GM12878 (cell line): ENCODE measurements around the gene SHROOM4. TPM values are rescaled to one million over a fixed set of nuclear protein-coding genes. Genes with fewer than 3 reads are reported as not detected.

Experiments
- ATAC-seq: fragments of 200-7000 bp; cut with Tn5 transposase; 3 replicates; pipeline ENCODE4 v1.9.1; 2020; ENCODE audit warnings: mild to moderate bottlenecking, moderate library complexity
- BruUV-seq: library from RNA; stranded (reverse); fragments of 400-500 nt; replicated peaks from 2 replicates; lab custom pipeline; 2021; lab: Mats Ljungman, UMichigan
- CTCF ChIA-PET: fragments of 300-600 bp; sonication (Branson Sonifier 250); formaldehyde crosslinking; extraction: SDS; loops from one replicate; lab custom pipeline; 2021; ENCODE audit warnings: inconsistent platforms; lab: Yijun Ruan, JAX
- POLR2A ChIA-PET: fragments of 350-600 bp; formaldehyde crosslinking; extraction: SDS; loops from one replicate; lab custom pipeline; 2021; ENCODE audit warnings: inconsistent platforms; lab: Charles Lee
- RAD21 ChIA-PET: fragments of 300-600 bp; sonication (Branson Sonifier 250); formaldehyde crosslinking; loops from one replicate; lab custom pipeline; 2023; ENCODE audit warnings: antibody characterized with exemption; ENCODE audit not compliant: unreplicated experiment; lab: Charles Lee
- SMC1A ChIA-PET: fragments of 300-600 bp; sonication (Branson Sonifier 250); formaldehyde crosslinking; loops from one replicate; lab custom pipeline; 2023; ENCODE audit not compliant: unreplicated experiment, uncharacterized antibody; lab: Charles Lee
- DNase-seq: peaks from one replicate; pipeline ENCODE4 v3.0.0-alpha.2; 2011; ENCODE audit warnings: low read depth, low spot score
- FAIRE-seq: peaks from 3 replicates; lab custom pipeline; 2011; peaks lifted over from hg19 to GRCh38; lab: Jason Lieb, UNC
- H2AFZ ChIP-seq: 2 replicates; pipeline ENCODE4 v1.6.0; 2011; ENCODE audit warnings: low read depth, low read length, control low read depth; ENCODE audit not compliant: control insufficient read depth
- H3K27ac ChIP-seq: 2 replicates; pipeline ENCODE4 v1.5.1; 2011; ENCODE audit warnings: control low read depth; ENCODE audit not compliant: control insufficient read depth, insufficient read depth
- H3K27me3 ChIP-seq, 2 experiments: replicated peaks in 1 of 2; 2 replicates each; pipeline versions ENCODE4 v1.6.0 to v1.6.1; 2011; ENCODE audit warnings: low read length in 1 of 2; ENCODE audit not compliant: control insufficient read depth in 2 of 2, insufficient read depth in 2 of 2
- H3K36me3 ChIP-seq, 2 experiments: 2 replicates each; pipeline ENCODE4 v1.5.1; 2011; ENCODE audit warnings: low read length in 1 of 2; ENCODE audit not compliant: control insufficient read depth in 2 of 2, insufficient read depth in 2 of 2
- H3K4me1 ChIP-seq: 2 replicates; pipeline ENCODE4 v1.6.1; 2011; ENCODE audit warnings: mild to moderate bottlenecking, low read length, moderate library complexity, mixed read lengths; ENCODE audit not compliant: control insufficient read depth, insufficient read depth
- H3K4me2 ChIP-seq: 2 replicates; pipeline ENCODE4 v1.6.0; 2011; ENCODE audit warnings: control low read depth; ENCODE audit not compliant: control insufficient read depth, insufficient read depth
- H3K4me3 ChIP-seq: fragments of 200-600 bp; sonication (generic); 2 replicates; pipeline ENCODE4 v1.5.1; 2016
- H3K79me2 ChIP-seq: 2 replicates; pipeline ENCODE4 v1.6.0; 2011; ENCODE audit warnings: low read length; ENCODE audit not compliant: control insufficient read depth, insufficient read depth
- H3K9ac ChIP-seq: 2 replicates; pipeline ENCODE4 v1.8.0; 2011; ENCODE audit warnings: low read length, control low read depth, mixed read lengths; ENCODE audit not compliant: control insufficient read depth, insufficient read depth
- H3K9me3 ChIP-seq: replicated peaks from 3 replicates; pipeline ENCODE4 v1.5.1; 2011; ENCODE audit warnings: mild to moderate bottlenecking, low read length; ENCODE audit not compliant: control insufficient read depth, insufficient read depth
- H4K20me1 ChIP-seq: 2 replicates; pipeline ENCODE4 v1.6.0; 2011; ENCODE audit not compliant: control insufficient read depth, insufficient read depth
- BRCA1 ChIP-seq: IDR thresholded peaks from 2 replicates; pipeline ENCODE4 v1.6.1; 2011; ENCODE audit warnings: low read depth, low read length, improper control_type of control experiment
- GATAD2B ChIP-seq: fragments of 450-650 bp; conservative IDR thresholded peaks from 2 replicates; pipeline ENCODE4 v1.6.1; 2017; ENCODE audit warnings: low read depth, mild to moderate bottlenecking, moderate library complexity
- HDAC6 ChIP-seq: fragments of 200-600 bp; sonication (generic); IDR thresholded peaks from one replicate; pipeline ENCODE4 v1.8.0; 2017; ENCODE audit warnings: antibody characterized with exemption; ENCODE audit not compliant: unreplicated experiment
- IKZF2 ChIP-seq, 2 experiments: fragments of 450-650 bp; IDR thresholded peaks; 2 replicates each; pipeline ENCODE4 v1.6.1; 2017; ENCODE audit warnings: mild to moderate bottlenecking in 2 of 2, moderate library complexity in 2 of 2
- IRF3 ChIP-seq: fragments of 450-650 bp; IDR thresholded peaks from 2 replicates; pipeline ENCODE4 v1.6.1; 2014; ENCODE audit warnings: mild to moderate bottlenecking
- KLF5 ChIP-seq: fragments of 450-650 bp; IDR thresholded peaks from 2 replicates; pipeline ENCODE4 v1.6.1; 2014; ENCODE audit warnings: mild to moderate bottlenecking; ENCODE audit not compliant: partially characterized antibody
- MAX ChIP-seq: IDR thresholded peaks from 2 replicates; pipeline ENCODE4 v1.6.1; 2012; ENCODE audit warnings: low read depth, low read length, improper control_type of control experiment
- RELA ChIP-seq: fragments of 450-650 bp; IDR thresholded peaks from 2 replicates; pipeline ENCODE4 v1.8.0; 2014; ENCODE audit warnings: borderline replicate concordance; ENCODE audit not compliant: partially characterized antibody
- RELB ChIP-seq: fragments of 450-650 bp; IDR thresholded peaks from 2 replicates; pipeline ENCODE4 v1.6.1; 2017; ENCODE audit warnings: low read depth, mild to moderate bottlenecking, moderate library complexity
- SMAD1 ChIP-seq: fragments of 450-650 bp; IDR thresholded peaks from 2 replicates; pipeline ENCODE4 v1.6.1; 2018; ENCODE audit warnings: mild to moderate bottlenecking, low read depth; ENCODE audit not compliant: partially characterized antibody
- SPI1 ChIP-seq: IDR thresholded peaks from 2 replicates; pipeline ENCODE4 v1.6.1; 2011; ENCODE audit warnings: low read depth, mild to moderate bottlenecking, low read length, moderate library complexity, borderline replicate concordance; ENCODE audit not compliant: insufficient read depth
- SUZ12 ChIP-seq: fragments of 200-600 bp; sonication (generic); IDR thresholded peaks from one replicate; pipeline ENCODE4 v1.6.1; 2018; ENCODE audit warnings: antibody characterized with exemption, mild to moderate bottlenecking; ENCODE audit not compliant: unreplicated experiment
- TCF3 ChIP-seq: IDR thresholded peaks from 2 replicates; pipeline ENCODE4 v1.6.1; 2012; ENCODE audit warnings: low read depth, mild to moderate bottlenecking, low read length, borderline replicate concordance; ENCODE audit not compliant: insufficient read depth
- ZNF384 ChIP-seq: IDR thresholded peaks from 2 replicates; pipeline ENCODE4 v1.6.1; 2012; ENCODE audit warnings: low read depth, mild to moderate bottlenecking, low read length, improper control_type of control experiment, borderline replicate concordance
- WGBS: methylation state at CpG from one replicate; pipeline ENCODE4 v1.1.6; 2016; ENCODE audit warnings: low lambda C conversion rate; ENCODE audit not compliant: insufficient replicate concordance, insufficient coverage; ENCODE audit errors: missing lambda C conversion rate; 5-methylcytosine and 5-hydroxymethylcytosine counted together
- in situ Hi-C: fragments of 300-500 bp; cut with MboI; formaldehyde crosslinking; loops from 9 replicates; pipeline ENCODE4 v1.14.3; 2018; ENCODE audit warnings: mixed read lengths
- intact Hi-C: fragments of 100-400 bp; cut with micrococcal nuclease; formaldehyde crosslinking; loops from one replicate; pipeline ENCODE4 v1.14.2; 2022; ENCODE audit not compliant: unreplicated experiment
- polyA plus RNA-seq, 11 experiments: library from polyadenylated mRNA; depleted of rRNA in 4 of 11; unstranded in 6 of 11; stranded (reverse) in 5 of 11; fragments of >200 nt; fragmentation: Nextera tagmentation in 4 of 11; fragmentation: Illumina TruSeq in 1 of 11; extraction: Ambion mirVana in 4 of 11; extraction: Trizol in 1 of 11; gene quantifications; 1 replicate in 1 of 11; 2 replicates in 10 of 11; pipeline versions ENCODE4 v1.2.1 to v1.2.3, GENCODE V29; 2011 to 2016; ENCODE audit warnings: inconsistent platforms in 2 of 11, missing spikeins in 2 of 11, low read depth in 1 of 11
- total RNA-seq, 4 experiments: library from RNA; depleted of rRNA in 3 of 4; stranded (reverse); fragments of >200 nt in 3 of 4; fragmentation: Illumina TruSeq in 1 of 4; extraction: Trizol in 1 of 4; gene quantifications; 2 replicates each; pipeline versions ENCODE4 v1.2.1 to v1.2.3, GENCODE V29; 2013 to 2021
- TF ChIP-seq, protein P1 (sequence below): fragments of 450-650 bp; IDR thresholded peaks from 2 replicates; pipeline ENCODE4 v1.6.1; 2017; ENCODE audit warnings: mild to moderate bottlenecking, moderate library complexity
- TF ChIP-seq, protein P2 (sequence below): IDR thresholded peaks from 2 replicates; pipeline ENCODE4 v1.6.1; 2011; ENCODE audit warnings: borderline replicate concordance, low read depth, mild to moderate bottlenecking, moderate library complexity, low read length; ENCODE audit not compliant: insufficient read depth, poor library complexity, severe bottlenecking

Gene SHROOM4
- total and polyA plus RNA-seq, 10 of the 15 experiments (the other 5 are each of a cell fraction or from before 2014, with no cell fraction given) = 0.01 to 0.03 TPM; not detected in 8

DNA sequence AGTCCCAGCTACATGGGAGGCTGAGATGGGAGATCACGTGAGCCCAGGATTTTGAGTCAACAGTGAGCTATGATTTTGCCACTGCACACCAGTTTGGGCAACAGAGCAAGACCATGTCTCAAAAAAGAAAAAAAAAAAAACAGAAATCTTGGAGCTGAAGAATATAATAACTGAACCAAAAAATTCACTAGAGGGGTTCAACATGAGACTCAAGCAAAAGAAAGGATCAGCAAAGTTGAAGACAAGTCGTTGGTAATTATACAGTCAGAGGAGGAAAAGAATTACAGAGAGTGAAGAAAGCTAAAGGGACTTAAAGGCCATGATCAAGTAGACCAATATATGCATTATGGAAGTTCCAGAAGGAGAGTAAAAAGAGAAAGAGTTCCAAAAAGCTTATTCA is 26.9 kb downstream of the SHROOM4 start (continued):
- TF ChIP-seq RELB (no peak), GATAD2B (no peak), HDAC6 (no peak), TCF3 (no peak), ZNF384 (no peak), RELA (no peak), MAX (no peak), SUZ12 (no peak), IKZF2 (IDR thresholded peaks at IDR 0.05) (no peak)
- TF ChIP-seq, all 136 proteins: peak for 0

- SMC1A ChIA-PET = no interaction called here
- DNase-seq (no peak), ATAC-seq (no peak), FAIRE-seq (no peak)
- intact Hi-C loops (no loop called here), in situ Hi-C loops (no loop called here)
- Histone ChIP-seq H3K36me3 (no peaks in the 10 kb centered on the region), H2AFZ (no peak overlapping the region), H4K20me1 (no peaks in the 10 kb centered on the region), H3K4me2 (no peak overlapping the region), H3K4me3 (no peak overlapping the region), H3K4me1 (no peaks in the 10 kb centered on the region), H3K27ac (no peak overlapping the region), H3K27me3 (peaks cover 0 to 2% of the 10 kb centered on the region in 2 experiments; a peak in 2 of 4 replicates), H3K79me2 (no peaks in the 10 kb centered on the region), H3K9me3 (no peaks in the 10 kb centered on the region), H3K9ac (no peak overlapping the region)
- POLR2A ChIA-PET = no interaction called here
- WGBS = 8% methylated on average over 1 of the region's 1 CpG
- RAD21 ChIA-PET = no interaction called here
- CTCF ChIA-PET = interaction anchor here (1.4 kb wide), 1 partner anchor 35 kb away, joined by 3 read pairs; no protein-coding TSS in a partner anchor
- BruUV-seq = no TSS peak
- TF ChIP-seq KLF5 (no peak), SMAD1 (no peak), SPI1 (no peak), IRF3 (no peak), BRCA1 (no peak)
- TF ChIP-seq, protein P1, sequence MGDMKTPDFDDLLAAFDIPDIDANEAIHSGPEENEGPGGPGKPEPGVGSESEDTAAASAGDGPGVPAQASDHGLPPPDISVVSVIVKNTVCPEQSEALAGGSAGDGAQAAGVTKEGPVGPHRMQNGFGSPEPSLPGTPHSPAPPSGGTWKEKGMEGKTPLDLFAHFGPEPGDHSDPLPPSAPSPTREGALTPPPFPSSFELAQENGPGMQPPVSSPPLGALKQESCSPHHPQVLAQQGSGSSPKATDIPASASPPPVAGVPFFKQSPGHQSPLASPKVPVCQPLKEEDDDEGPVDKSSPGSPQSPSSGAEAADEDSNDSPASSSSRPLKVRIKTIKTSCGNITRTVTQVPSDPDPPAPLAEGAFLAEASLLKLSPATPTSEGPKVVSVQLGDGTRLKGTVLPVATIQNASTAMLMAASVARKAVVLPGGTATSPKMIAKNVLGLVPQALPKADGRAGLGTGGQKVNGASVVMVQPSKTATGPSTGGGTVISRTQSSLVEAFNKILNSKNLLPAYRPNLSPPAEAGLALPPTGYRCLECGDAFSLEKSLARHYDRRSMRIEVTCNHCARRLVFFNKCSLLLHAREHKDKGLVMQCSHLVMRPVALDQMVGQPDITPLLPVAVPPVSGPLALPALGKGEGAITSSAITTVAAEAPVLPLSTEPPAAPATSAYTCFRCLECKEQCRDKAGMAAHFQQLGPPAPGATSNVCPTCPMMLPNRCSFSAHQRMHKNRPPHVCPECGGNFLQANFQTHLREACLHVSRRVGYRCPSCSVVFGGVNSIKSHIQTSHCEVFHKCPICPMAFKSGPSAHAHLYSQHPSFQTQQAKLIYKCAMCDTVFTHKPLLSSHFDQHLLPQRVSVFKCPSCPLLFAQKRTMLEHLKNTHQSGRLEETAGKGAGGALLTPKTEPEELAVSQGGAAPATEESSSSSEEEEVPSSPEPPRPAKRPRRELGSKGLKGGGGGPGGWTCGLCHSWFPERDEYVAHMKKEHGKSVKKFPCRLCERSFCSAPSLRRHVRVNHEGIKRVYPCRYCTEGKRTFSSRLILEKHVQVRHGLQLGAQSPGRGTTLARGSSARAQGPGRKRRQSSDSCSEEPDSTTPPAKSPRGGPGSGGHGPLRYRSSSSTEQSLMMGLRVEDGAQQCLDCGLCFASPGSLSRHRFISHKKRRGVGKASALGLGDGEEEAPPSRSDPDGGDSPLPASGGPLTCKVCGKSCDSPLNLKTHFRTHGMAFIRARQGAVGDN = no peak
- TF ChIP-seq, protein P2, sequence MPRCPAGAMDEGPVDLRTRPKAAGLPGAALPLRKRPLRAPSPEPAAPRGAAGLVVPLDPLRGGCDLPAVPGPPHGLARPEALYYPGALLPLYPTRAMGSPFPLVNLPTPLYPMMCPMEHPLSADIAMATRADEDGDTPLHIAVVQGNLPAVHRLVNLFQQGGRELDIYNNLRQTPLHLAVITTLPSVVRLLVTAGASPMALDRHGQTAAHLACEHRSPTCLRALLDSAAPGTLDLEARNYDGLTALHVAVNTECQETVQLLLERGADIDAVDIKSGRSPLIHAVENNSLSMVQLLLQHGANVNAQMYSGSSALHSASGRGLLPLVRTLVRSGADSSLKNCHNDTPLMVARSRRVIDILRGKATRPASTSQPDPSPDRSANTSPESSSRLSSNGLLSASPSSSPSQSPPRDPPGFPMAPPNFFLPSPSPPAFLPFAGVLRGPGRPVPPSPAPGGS = no peak
Measured at GRCh38 chrX:50780144-50780543, 33.9 kb downstream of the SHROOM4 start.
